SK-N-DZ (cell line): ENCODE measurements around the gene TRMT112.

Source experiments
- DNase-seq: peaks from one replicate; pipeline ENCODE4 v3.0.0-alpha.2; 2015; ENCODE audit warnings: low spot score

Gene TRMT112

DNA sequence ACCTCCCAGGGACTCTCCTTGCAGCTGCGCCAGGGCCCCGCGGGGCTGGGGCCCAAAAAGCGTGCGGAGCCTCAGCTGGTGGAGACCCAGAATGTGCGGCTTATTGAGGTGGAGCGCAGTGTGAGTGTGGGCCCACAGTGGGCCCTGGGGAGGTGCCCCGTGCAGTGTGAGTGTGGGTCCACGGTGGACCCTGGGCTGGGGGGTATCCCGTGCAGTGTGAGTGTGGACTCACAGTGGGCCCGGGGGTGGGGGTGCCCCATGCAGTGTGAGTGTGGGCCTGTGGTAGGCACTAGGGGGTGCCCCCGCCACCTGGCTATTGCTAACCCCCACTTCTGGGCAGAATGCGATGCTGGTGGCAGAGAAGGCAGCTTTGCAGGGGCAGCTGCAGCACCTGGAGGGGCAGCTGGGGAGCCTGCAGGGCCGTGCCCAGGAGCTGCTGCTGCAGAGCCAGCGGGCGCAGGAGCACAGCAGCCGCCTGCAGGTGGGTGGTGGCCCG, 33.8 kb upstream of the TRMT112 start:
- DNase-seq: no peak

DNA sequence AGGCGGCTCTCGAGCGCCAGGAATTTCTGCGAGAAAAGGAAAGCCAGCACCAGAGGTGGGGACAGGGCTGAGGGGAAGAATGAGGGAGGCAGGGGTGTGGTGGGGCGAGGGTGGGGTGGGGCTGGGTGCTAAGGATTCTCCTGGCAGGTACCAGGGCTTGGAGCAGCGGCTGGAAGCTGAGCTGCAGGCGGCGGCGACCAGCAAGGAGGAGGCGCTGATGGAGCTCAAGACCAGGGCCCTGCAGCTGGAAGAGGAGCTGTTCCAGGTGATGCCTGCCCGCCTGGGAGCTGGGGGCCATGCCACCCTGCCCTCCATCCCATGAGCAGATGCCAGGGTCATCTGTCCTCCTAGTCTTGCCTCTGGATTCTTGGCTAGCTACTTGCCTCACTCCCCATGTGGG, 32.0 kb upstream of the TRMT112 start:
- DNase-seq: no peak

DNA sequence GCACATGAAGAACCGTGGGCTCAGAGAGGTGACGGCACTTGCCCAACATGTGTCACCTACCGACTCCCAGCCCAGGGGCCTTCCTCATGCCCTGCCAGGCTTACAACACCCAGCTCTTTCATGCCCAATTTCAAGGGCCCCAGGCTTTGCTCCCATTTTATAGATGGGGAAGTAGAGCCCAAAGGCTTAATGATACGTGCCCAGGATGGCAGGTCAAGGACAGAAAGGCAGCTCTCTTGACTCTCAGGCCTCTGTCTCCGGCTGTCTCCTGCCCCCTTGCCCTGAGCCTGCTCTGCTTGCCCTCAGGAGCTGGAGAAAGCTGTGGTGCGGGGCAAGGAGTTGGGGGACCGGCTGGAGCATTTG, 31.6 kb upstream of the TRMT112 start:
- no peak for DNase-seq

DNA sequence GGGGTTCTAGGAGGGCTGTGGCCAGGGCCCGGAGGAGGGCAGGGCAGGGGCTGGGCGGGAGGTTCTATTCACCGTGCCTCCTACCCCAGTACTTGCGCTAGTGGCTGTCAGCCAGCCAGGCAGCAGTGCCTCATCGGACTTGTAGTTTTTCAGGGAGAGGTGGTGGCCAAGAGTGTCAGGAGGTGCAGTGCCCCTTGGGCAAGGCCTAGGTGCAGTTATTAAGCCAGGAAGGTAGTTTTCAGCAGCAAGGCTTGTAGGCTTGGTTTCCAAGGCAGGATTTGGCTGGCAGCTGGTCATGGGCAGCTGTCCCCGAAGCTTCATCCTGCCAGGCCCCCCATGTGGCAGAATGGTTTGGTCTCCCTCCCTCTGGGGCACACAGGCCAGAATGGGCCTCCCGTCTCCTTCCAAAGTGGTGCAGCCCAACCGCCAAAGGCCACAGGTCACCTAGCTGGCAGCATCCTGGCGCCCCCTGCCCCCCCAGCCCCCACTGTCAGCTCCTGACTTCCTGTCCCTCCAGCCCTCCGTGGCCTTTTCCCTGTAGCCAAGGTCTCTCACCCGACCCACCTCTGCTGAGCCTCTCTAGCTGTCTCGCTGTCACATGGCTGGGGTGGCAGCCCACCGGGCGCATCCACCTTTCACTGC, 31.1 kb upstream of the TRMT112 start:
- DNase-seq: no peak

DNA sequence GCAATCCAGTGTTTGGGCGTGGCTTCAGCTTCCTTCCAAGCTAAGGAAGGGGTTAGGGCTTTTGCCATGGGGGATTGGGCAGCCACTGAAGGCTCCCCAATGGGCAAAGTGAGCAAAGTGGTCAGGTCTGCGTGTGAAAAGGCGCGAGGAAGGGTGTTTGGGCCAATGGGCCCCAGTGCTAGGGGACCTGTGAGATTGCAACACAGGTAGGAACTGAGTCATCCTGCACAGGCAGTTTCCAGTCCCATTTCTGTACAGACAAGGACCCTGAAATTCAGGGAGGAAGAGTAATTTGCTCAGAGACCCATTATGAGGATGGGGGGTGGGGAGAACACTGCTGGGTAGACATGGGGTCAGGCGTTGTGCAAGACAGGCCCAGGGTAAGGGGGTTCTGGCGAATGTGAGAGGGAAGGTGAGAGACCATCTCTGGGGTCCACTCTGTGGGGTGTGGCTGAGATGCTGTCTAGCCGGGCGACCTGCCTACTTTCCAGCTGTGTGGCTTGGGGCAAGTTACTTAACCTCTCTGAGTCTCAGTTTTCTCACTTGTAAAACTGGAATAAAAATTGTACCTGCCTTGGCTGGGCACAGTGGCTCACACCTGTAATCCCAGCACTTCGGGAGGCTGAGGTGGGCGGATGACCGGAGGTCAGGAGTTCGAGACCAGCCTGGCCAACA, 30.0 kb upstream of the TRMT112 start:
- DNase-seq: no peak

DNA sequence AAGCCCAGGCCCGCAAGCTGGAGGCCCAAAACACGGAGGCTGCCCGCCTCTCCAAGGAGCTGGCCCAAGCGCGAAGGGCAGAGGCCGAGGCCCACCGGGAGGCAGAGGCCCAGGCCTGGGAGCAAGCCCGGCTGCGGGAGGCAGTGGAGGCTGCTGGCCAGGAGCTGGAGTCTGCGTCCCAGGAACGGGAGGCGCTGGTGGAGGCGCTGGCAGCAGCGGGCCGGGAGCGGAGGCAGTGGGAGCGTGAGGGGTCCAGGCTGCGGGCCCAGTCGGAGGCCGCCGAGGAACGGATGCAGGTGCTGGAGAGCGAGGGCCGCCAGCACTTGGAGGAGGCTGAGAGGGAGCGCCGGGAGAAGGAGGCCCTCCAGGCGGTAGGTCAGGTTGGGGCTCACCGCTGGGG, 27.4 kb upstream of the TRMT112 start:
- no peak for DNase-seq

DNA sequence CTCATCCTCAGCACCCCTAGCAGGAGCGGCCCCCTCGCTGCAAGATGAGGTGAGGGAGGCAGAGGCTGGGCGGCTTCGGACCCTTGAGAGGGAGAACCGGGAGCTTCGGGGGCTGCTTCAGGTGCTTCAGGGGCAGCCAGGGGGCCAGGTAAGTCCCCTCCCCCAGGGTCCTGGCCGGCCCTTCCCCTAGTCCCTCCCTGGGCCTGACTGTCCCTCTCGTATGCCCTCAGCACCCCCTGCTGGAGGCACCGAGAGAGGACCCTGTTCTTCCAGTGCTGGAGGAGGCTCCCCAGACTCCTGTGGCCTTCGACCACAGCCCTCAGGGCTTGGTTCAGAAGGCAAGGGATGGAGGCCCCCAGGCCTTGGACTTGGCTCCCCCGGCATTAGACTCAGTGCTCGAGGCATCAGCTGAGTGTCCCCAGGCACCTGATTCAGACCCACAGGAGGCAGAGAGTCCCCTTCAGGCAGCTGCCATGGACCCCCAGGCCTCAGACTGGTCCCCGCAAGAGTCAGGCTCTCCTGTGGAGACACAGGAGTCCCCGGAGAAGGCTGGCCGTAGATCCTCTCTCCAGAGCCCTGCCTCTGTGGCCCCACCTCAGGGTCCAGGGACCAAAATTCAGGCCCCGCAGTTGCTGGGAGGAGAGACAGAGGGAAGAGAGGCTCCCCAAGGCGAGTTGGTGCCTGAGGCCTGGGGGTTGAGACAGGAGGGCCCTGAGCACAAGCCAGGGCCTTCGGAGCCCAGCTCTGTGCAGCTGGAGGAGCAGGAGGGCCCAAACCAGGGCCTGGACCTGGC, 26.6 kb upstream of the TRMT112 start:
- DNase-seq: no peak

DNA sequence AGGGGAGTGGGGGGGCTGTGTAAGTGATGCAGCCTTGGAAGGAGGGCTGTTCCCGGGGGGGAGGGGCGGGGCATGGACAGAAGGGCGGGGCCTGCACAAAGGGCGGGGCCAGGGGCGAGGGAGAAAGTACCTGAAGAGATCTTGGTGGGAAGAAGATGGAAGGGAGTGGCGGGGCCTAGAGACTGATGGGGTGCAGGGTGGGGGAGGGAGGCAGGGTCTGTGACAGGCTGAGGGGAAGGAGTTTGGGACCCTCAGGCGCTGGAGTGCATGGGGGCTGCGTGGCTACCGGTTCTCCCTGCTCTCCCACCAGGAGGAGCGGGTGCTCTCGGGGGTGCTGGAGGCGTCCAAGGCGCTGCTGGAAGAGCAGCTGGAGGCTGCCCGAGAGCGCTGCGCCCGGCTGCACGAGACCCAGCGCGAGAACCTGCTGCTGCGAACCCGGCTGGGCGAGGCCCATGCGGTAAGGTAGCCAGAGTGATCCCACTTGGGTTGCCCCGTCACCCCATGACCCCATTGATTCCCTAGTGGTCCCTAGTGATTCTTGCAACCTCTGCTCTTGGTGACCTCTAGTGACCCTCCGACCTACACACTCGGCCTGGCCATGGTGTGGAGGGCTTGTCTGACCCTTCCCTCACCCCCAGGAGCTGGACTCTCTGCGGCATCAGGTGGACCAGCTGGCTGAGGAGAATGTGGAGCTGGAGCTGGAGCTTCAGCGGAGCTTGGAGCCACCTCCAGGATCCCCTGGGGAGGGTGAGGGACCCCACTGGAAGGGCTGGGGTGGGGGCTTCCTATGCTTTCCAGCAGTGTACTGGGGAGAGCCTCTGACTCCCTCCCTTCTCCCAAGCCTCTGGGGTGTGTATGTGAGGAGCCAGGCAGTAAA, 25.7 kb upstream of the TRMT112 start:
- DNase-seq: no peak

DNA sequence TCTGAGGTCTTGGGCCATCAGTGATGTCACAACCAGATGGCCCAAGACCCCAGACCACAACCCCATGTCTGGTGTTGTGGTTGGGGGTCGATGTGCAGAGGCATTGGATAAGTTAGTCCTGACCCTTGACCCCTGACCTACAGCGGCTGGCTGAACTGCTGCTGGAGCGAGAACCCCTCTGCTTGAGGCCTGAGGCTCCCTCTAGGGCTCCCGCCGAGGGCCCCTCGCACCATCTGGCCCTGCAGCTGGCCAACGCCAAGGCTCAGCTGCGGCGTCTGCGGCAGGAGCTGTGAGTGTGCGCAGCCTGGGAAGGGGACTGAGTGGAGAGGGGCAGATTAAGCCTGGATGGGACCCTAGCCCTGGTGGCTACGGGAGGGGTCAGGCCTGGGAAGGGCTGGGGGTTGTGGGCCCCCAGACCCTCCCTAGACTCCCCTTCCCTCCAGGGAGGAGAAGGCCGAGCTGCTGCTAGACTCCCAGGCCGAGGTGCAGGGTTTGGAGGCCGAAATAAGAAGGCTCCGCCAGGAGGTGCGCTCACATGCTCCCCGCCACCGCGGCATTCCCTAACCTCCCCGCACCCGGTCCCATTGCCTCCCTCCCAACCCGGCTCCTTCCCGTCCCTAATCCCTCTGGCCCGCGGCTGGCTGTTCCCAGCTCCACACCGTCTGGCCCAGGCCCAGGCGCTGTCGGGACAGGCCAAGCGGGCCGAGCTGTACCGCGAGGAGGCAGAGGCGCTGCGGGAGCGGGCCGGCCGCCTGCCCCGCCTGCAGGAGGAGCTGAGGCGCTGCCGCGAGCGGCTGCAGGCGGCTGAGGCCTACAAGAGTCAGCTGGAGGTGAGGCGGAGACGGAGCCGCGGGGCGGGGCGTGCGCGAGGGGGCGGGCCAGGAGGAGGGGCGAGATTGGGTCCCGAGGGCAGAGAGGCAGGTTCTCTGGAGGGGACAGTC, 24.8 kb upstream of the TRMT112 start:
- DNase-seq: peak; percentile 84

DNA sequence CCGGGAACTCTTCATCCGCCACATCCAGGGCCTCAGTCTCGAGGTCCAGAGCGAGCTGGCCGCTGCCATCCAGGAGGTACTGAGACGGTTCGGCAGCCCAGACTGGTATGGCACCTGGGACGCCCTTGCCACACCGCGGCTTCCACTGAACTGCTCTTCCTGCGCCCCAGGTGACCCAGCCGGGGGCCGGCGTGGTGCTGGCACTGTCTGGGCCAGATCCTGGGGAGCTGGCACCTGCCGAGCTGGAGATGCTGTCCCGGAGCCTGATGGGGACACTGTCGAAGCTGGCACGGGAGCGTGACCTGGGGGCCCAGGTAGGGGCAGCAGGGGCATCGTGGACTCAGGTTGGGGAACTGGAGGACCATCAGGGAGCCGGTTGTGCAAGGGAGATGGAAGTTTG, 24.1 kb upstream of the TRMT112 start:
- no peak for DNase-seq

DNA sequence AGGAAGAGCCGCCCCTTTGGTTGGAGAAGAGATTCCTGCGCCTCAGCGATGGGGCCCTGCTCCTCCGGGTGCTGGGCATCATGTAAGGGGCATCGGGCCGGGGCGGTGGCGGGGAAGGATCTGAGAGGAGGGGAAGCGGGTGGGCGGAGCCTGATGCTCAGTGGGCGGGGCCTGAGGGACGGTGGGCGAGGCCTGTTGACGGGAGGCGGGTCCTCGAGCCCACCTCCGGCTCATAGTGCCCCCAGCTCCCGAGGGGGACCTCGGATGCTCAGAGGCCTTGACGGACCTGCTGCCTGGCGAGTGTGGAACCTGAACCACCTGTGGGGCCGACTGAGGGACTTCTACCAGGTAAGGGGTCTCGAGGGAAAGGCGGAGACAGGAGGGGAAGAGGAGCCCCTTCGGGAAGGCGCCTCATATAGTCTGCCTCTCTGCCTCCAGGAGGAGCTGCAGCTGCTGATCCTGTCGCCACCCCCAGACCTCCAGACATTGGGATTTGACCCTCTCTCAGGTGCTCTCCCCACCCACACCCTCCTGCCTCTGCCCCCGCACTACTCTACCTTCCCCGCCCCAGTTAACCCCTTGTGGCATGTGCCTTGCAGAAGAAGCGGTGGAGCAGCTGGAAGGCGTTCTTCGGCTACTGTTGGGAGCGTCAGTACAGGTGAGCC, 23.4 kb upstream of the TRMT112 start:
- DNase-seq: peak; percentile 55

DNA sequence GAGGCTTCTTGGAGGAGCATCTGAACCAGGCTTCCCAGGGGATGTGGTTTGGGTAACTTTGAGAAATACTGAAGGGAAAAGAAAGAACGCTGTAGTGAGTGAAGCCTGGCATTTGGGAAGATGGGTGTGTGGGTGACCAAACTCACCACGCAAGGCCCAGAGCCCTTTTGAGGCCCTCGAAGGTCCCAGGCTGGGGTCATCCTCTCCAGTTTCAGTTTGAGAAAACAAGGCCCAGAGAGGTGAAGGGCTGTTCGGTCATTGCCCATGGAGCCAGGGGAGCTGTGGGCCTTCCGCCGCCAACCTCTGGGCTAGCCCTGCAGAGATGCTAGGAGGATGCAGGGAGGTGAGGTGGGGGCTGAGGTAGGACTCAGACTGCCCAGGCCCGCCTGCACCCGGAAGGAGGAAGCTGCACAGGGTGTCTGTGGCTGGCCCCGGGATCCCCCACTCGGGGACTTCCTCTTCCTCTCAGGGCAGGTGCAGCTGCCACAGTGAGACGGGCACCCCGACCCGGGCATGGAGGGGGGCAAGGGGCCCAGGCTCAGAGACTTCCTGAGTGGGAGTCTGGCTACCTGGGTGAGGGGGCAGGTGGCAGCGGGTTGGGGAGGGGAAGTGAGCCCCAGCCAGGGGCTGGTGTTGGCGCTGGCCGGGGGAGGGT, 22.5 kb upstream of the TRMT112 start, which contains the start of gene CCDC88B:
CCDC88B (plus strand) TSS at position 451 of the 655 bp plus-strand sequence; CDS start at position 514, 63 bp downstream.
- no peak for DNase-seq

DNA sequence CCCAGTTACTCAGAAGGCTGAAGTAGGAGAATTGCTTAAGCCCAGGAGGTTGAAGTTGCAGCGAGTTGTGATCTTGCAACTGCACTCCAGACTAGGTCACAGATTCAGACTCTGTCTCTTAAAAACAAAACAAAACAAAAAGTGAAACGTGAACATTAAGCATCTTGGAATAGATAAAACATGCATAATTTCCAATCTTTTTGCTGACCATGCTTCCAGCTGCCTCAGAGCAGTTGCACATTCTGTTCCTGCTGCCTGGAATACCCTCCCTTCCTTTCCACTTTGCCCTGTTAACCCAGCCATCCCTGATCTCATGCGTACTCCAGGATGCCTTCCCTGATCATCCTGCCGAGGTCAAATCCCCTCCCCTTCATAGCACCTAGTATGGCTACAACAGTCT, 21.9 kb upstream of the TRMT112 start:
- no peak for DNase-seq

DNA sequence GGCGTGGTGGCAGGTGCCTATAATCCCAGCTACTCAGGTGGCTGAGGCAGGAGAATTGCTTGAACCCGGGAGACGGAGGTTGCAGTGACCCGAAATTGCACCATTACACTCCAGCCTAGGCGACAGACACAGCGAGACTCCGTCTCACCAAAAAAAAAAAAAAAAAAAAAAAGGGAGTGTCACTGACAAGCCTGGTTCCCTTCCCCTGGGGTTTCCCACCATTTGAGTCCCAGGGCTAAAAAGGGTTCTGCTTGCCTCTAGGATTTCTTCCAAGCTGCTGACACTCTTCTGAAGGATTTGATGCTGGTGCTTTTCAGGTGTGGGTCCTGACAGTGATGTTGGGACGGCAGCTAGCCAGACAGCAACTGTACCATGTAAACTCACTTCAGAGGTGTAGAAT, 21.4 kb upstream of the TRMT112 start:
- DNase-seq: no peak

DNA sequence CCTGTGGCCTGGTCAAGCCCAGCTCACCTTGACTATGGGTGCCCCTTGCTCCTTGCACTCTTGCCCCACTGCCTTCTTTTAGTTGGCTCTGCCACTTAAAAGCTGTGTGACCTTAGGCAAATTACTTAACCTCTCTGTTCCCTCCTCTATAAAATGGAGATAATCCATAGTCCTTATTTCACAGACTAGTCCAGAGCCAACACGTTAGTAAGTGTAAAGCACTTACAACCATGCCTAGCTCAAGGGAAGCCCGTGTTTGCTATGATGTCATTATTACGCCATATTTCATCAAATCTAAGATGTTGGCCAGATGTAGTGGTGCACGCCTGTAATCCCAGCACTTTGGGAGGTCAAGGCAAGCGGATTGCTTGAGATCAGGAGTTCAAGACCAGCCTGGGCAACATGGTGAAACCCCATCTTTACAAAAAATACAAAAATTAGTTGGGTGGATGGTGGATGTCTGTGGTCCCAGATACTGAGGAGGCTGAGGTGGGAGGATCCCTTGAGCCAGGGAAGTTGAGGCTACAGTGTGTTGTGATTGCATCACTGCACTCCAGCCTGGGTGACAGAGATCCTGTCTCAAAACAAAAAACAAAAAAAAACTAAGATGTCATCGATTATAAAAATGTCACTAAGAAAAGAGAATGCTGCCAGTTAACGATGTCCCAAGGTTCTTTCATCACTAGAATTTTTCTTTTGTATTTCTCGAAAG, 20.3 kb upstream of the TRMT112 start:
- DNase-seq: no peak

DNA sequence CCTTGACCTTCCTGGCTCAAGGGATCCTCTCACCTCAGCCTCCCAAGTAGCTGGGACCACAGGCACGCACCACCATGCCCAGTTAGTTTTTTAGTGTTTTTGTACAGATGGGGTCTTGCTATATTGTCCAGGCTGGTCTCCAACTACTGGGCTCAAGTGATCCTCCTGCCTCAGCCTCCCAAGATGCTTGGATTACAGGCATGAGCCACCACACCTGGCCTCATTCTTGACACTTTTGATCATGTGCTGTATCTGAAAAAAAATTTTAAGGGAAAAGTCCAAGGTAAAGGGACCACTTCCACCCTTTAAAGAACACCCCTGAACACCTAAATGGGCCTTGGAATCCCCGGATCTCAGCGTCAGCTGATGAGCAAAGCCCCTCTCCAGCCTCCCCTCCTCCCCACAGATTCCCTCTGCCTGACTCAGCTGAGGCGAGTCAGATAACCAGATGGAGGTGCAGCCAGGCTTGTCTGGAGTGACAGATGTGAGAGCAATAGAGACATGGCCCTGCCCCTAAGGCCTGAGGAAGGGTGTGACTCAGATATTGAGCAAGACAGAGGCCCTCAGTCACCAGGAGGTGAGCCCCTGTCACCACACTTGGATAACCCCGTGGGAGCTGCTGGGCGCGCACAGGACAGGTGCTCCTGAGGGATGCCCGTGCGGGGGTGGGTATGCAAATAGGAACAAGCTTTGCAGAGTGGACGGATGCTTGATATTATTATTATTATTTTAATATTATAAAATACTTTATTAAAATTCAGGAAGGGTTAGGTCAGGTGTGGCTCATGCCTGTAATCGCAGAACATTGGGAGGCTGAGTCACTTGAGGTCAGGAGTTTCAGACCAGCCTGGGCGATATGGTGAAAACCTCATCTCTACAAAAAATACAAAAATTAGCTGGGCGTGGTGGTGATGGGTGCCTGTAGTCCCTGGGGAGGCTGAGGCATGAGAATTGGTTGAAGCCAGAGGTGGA, 17.7 kb upstream of the TRMT112 start:
- DNase-seq: peak; percentile 79

DNA sequence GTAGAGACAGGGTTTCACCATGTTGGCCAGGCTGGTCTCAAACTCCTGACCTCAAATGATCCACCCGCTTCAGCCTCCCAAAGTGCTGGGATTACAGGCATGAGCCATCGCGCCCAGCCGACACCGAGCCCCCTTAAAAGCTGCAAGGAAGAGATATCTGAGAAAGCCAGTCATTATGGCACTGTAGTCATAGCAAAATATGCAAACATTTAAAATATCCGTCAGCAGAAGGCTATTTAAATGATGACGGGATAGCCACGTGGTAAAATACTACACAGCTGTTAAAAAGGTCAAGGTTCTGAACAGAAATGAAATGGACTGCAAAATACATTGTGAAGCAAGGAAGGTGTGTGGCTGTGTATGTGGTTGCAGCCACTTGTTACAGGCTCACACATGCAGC, 16.2 kb upstream of the TRMT112 start:
- no peak for DNase-seq
